SH-SY5Y (cell line): Measurements from ENCODE around the gene GBP1.

Experiments used
- GATA2 ChIP-seq: IDR thresholded peaks from 2 replicates; pipeline ENCODE4 v1.6.1; 2011; ENCODE audit warnings: mild to moderate bottlenecking, low read depth, low read length
- GATA3 ChIP-seq: IDR thresholded peaks from 2 replicates; pipeline ENCODE4 v1.6.1; 2011; ENCODE audit warnings: low read depth, mild to moderate bottlenecking, low read length, moderate library complexity

DNA sequence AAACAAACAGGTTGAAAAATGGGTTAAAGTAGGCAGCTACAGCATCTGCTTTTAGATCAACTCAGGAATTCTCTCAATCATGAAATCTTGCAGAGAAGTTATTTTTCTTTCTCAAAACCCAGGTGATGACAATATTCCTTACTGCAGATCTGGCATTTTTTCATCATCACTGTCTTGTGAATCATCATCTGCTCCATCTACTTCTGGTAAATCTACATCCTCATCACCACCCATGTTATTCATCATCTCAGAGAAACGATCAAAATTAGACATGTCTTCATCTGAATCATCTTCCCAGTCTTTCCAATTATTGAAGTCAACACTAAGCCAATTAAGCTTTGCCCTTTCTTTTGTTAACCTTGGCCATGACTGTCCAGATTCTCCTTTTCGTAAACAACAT, 39.1 kb upstream of the GBP1 start:
- TF ChIP-seq GATA3 (no peak), GATA2 (no peak)
